ENCODE measurements around the gene TBC1D24.

- no peak for TF ChIP-seq CTCF (IDR thresholded peaks at IDR 0.05)
- no peak for TF ChIP-seq POLR2A (IDR thresholded peaks at IDR 0.05)
These were observed 53.5 kb downstream of the TBC1D24 start for GRCh38 chr16:2528161-2529060.
